Esophagus mucosa (tissue), 1 donor: ENCODE measurements around the gene RHEB. TPM values are rescaled to one million over a fixed set of nuclear protein-coding genes. Genes with fewer than 3 reads are reported as not detected.
A peak's percentile ranks its signal among the peaks of the same experiment; 100 is the strongest.

Experiments
- ATAC-seq: fragments of 200-7000 bp; cut with Tn5 transposase; one replicate; pipeline ENCODE4 v1.9.1; 2020
- total RNA-seq: library from RNA; stranded (reverse); gene quantifications from one replicate; pipeline ENCODE4 v1.2.4, GENCODE V29; 2023
- donor health status: DM: yes; HTN: yes; CAD: no.

Gene RHEB
- total RNA-seq, 1 donor from 2014 or later = 48.4 TPM

DNA sequence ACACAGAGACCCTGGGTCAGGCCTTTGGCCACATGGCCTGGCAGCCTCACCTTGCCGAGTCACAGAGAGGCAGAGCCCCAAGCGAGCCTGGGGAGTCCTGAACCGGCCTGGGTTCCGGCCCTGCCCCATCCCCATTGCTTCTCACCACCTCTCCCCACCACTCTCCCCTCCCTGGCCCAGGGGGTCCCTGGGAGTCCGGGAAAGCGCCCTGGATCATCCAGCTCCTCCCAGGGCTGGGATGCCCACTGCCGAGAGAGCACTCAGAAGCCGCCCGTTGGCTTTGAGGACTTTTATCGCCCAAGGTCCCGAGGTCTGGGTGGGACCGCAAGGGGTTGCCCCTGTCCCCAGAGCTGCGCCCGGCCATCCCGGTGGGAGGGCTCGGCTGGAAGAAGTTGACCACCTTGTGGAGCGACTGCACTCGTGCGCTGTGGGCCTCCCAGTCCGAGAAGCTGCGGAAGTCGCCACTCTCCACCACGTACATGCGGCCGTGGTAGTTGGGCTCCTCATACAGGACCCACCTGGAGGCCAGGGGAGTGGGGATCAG, 87.9 kb downstream of the RHEB start:
- no peak for ATAC-seq

GRCh38 chr7:151431281-151431767, 88.4 kb downstream of the RHEB start:
- no peak for ATAC-seq

- no peak for ATAC-seq
Measured at GRCh38 chr7:151430391-151431205, 89.1 kb downstream of the RHEB start.

- ATAC-seq = no peak
Measured at GRCh38 chr7:151429560-151430331, 89.9 kb downstream of the RHEB start.

GRCh38 chr7:151429237-151429559, 90.5 kb downstream of the RHEB start:
- no peak for ATAC-seq

DNA sequence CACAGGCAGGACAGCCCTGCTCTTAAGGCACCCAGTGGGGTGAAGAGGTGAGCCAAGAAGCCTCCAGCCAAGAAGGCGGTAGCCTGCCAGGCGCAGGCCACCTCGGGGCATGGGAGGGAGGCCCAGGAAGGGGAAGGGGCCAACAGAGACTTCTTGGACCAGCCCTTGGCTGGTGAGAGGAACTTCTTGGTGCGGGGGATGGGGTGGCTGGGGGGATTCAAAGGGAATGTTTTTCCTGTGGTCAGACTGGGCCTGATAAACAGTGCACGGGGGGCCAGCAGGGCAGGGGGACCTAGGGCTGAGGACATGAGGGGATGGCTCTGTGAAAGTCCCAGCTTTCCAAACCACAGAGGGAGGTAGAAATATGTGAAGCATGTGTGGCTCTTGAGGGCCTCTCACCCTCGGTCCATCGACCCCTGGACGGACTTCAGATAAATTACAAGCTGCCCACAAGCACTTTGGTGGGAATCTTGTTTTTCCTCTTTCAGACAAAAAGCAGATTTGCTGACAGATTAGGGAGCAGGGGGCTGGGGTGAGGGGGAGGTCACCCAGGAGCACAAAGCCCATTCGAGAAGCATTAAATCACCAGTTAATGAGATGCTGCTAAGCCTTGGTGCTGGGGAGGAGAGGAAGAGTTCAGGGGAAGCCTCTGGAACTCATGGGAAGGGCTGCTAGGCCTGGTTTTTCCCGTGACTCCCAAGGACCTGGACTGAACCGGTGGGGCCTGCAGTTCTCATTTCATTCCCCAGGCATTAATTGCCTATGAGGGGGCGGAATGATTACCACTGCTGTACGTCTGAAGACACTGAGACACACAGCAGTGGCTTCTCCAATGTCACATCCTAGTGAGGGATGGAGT, 91.1 kb downstream of the RHEB start:
- ATAC-seq = no peak

DNA sequence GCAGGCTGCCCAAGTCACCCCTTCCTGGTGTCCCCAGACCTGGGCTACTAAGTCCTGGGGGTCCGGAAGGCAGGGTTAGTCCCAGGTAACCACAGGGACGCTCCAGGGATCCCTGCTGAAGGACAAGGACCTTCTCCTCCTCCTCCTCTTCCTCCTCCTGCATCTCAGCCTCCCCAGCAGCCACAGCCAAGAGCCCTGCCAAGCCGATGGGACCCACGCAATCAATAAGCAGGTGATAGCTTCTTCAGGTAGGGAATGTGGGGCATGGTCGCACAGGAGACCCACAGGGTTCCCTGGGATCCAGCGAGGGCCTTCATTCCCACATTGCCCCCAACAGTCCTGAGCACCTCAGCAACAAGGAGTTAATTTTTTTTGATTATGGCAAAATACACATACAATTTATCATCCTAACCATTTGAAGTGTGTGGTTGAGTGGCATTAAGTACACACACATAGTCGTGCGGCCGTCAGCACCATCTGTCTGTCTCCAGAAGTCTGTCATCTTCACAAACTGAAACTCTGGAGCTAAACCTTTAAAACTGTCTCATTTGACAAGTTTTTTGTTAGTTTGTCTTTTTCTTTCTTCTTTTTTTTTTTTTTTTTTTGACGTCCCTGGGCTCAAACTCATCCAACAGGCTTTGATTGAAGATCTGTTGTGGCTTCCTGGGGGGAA, 91.9 kb downstream of the RHEB start:
- no peak for ATAC-seq

DNA sequence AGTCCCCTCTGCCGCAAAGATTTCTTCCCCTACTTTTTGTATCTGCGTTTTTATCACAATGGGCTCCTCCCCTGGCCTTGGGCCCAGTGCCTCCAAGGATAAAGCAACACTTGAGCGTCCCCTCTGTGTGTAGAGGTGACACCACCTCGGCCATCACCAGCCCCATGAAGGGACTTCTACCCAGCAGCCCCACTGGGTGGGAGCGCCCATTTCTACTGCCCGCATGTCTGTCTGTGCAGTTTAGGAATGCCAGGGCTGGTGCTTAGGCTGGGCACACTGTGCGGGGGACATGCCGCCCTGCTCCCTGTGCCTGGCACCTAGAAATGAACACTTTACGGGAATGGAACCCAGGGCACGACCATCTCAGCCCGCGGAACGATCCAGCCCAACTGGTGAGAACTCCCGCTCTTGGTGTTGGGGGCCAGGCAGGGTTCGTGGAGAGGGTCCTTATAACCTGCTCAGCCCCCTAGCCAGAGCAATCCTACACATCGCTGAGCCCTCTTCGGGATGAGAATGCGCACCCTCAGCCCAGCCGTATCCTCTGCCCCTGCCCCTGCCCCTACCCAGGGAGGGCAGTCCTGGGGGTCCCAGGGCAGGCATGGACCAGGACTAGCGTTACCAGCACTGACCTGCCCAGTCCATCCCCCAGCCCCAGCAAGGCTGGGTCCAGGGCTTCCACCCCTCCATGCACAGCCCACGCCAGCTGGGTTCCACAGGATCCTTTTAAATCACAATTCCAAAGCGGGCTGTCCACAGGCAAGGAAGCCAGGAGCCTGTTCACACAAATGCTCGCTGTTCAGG, 92.6 kb downstream of the RHEB start:
- no peak for ATAC-seq

DNA sequence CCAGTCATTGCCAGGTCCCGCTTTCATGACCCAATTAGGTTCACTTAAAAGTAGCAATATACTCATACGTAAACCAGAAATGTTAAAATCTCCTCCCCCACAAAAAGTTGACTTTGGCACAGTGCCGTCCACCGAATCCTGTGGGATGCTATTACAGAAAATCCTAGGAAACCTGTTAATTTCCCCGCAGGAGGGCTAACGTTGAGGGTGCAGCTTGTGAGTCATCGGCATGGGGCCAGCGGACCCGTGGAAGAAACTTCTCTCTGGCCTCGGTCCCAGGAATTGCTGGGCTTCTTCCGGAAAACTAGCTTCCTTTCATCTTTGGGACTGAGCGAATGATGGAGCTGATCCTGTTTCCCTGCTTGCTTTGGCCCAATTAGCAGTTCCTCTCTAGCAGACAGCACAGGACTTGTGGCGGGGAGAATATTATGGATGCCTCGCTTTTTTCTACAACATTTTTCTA, 93.2 kb downstream of the RHEB start:
- ATAC-seq = no peak

GRCh38 chr7:151425670-151426440, 93.8 kb downstream of the RHEB start:
- ATAC-seq = peak; percentile 24

- ATAC-seq = no peak
Measured at GRCh38 chr7:151424799-151425198, 94.9 kb downstream of the RHEB start.

DNA sequence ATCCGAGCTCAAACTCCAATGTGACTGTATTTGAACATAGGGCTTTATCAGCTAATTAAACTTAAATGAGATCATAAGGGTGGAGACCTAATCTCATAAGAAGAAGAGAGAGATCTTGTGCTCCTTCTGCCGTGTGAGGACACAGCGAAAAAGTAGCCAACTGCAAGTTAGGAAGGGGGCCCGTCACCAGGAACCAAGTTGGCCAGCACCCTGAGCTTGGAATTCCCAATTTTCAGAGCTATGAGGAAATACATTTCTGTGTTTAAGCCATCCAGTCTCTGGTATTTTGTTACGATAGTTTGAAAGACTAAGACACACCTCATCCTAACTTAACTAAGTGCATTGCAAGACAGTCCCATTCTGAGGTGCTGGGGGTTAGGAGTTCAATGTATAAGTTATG, 95.8 kb downstream of the RHEB start:
- ATAC-seq = no peak

DNA sequence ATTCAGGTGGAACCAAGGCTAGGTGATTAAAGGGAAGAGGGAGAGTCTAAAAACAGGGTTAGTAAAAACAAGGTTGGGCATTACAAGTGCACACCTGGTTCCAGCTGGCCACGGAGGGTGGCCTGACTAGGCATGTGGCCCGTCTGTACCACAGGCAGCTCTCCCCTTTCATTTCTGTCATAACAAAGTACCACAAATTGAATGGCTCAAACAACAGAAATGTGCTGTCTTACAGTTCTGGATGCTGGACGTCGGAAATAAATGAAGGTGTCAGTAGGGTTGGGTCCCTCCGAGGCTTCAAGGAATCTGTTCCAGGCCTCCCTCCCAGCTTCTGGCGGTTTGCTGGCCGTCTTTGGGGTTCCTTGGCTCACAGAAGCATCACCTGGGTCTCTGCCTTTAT, 96.5 kb downstream of the RHEB start:
- ATAC-seq = no peak

DNA sequence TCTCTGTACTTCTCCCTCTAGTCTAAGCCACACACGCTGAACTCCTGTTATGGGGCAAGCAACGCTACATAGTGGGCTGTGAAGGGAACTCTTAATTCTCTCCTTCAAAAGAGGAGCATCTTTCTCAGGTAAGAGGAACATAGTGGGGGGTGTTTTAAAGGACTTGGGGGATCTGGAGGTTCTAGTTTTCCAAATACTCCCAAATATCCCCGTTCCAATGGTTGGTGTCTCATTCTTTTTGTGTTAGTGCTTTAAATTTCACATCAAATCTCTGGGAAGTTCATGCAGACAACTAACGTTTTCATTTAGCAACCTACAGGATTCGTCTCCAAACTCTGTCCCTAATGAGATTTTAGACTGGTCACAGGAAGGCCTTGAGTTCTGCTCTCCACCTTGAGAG, 97.5 kb downstream of the RHEB start:
- no peak for ATAC-seq

DNA sequence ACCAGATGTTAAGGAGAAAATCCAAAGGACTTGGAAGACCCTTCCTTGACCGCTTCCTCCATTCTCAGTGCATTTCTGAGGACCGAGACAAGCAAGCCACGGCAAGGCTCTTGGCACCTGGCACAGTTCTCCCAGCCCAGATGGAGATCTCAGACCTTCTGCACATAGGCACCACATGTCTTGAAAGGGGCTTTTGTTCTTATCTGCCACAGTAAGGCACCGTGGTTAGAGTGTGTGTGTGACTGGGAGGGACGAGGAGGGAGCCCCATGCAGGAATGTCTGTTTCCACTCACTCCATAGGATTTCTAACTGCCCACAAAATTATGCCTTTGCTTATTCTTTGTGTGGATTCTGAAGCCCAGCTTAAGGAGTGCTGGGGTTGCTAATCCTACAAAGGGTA, 99.6 kb downstream of the RHEB start:
- no peak for ATAC-seq

GRCh38 chr7:151416941-151417315, 102.8 kb downstream of the RHEB start:
- ATAC-seq = no peak

- ATAC-seq = no peak
Measured at GRCh38 chr7:151416112-151416940, 103.4 kb downstream of the RHEB start.
